ENCODE measurements around the gene ITGA2B.
"Not testable (repeated sequence)": the region's sequence is repeated elsewhere in the genome, so short reads cannot be mapped to it uniquely, and the experiment has no call there.

- not testable (repeated sequence) for TF ChIP-seq CTCF, POLR2A (IDR thresholded peaks at IDR 0.05)
Measured at GRCh38 chr17:44329516-44329915, 59.9 kb downstream of the ITGA2B start.
